Measurements from ENCODE around the gene FOCAD. TPM values are rescaled to one million over a fixed set of nuclear protein-coding genes. Genes with fewer than 3 reads are reported as not detected.
"Not testable (repeated sequence)": the region's sequence is repeated elsewhere in the genome, so short reads cannot be mapped to it uniquely, and the experiment has no call there.

The FOCAD gene
- polyA plus RNA-seq, 3 donors, result 6.6 to 8.0 (median 7.9) TPM

GRCh38 chr9:20974191-20974938 lies 290.3 kb downstream of the FOCAD start:
- 38 to 89% (median 45%) methylated on average over 2 of the region's 2 CpGs for WGBS, 3 donors
- not testable (repeated sequence) for H3K27ac ChIP-seq (ENCODE audit: low read depth, low read length)

GRCh38 chr9:20978249-20978648 lies 294.2 kb downstream of the FOCAD start:
- 81 to 91% (median 88%) methylated on average over 2 of the region's 2 CpGs for WGBS, 3 donors

GRCh38 chr9:20980832-20981455 lies 296.9 kb downstream of the FOCAD start:
- no peak overlapping the region for H3K27ac ChIP-seq (ENCODE audit: low read depth, low read length)
- WGBS, 3 donors, result 41 to 79% (median 45%) methylated on average over 3 of the region's 3 CpGs

More at GRCh38 chr9:20978249-20978648, 294.2 kb downstream of the FOCAD start:
- H3K27ac ChIP-seq (ENCODE audit: low read depth, low read length), result no peak overlapping the region

- 43 to 51% (median 50%) methylated on average over 2 of the region's 2 CpGs for WGBS, 3 donors
- H3K27ac ChIP-seq (ENCODE audit: low read depth, low read length), result no peak overlapping the region
Measured at GRCh38 chr9:20981486-20981885, 297.4 kb downstream of the FOCAD start.

- no peak overlapping the region for H3K27ac ChIP-seq (ENCODE audit: low read depth, low read length)
- WGBS, 3 donors, result 56 to 86% (median 57%) methylated on average over 3 of the region's 3 CpGs
Measured at GRCh38 chr9:20984506-20984905, 300.4 kb downstream of the FOCAD start.

- H3K27ac ChIP-seq (ENCODE audit: low read depth, low read length), result no peak overlapping the region
- 77 to 97% (median 94%) methylated on average over 6 of the region's 6 CpGs for WGBS, 3 donors
Measured at GRCh38 chr9:20985851-20986600, 302.0 kb downstream of the FOCAD start.

GRCh38 chr9:20987521-20987920 lies 303.5 kb downstream of the FOCAD start:
- no peak overlapping the region for H3K27ac ChIP-seq (ENCODE audit: low read depth, low read length)
- 74 to 98% (median 85%) methylated on average over 1 of the region's 1 CpG for WGBS, 3 donors

- WGBS, 3 donors, result 94 to 96% (median 95%) methylated on average over 3 of the region's 3 CpGs
- no peak overlapping the region for H3K27ac ChIP-seq (ENCODE audit: low read depth, low read length)
Measured at GRCh38 chr9:20988061-20988460, 304.0 kb downstream of the FOCAD start.

- 44 to 55% (median 45%) methylated on average over 3 of the region's 3 CpGs for WGBS, 3 donors
Measured at GRCh38 chr9:20988671-20989315, 304.7 kb downstream of the FOCAD start.

GRCh38 chr9:20989923-20990341 lies 305.9 kb downstream of the FOCAD start:
- no peak overlapping the region for H3K27ac ChIP-seq (ENCODE audit: low read depth, low read length)
- WGBS, 3 donors, result 52 to 81% (median 75%) methylated on average over 6 of the region's 6 CpGs

More at GRCh38 chr9:20988671-20989315, 304.7 kb downstream of the FOCAD start:
- H3K27ac ChIP-seq (ENCODE audit: low read depth, low read length), result no peak overlapping the region

- WGBS, 3 donors, result 60 to 98% (median 68%) methylated on average over 2 of the region's 2 CpGs
- H3K27ac ChIP-seq (ENCODE audit: low read depth, low read length), result no peak overlapping the region
Measured at GRCh38 chr9:20990867-20991266, 306.8 kb downstream of the FOCAD start.

- 73 to 84% (median 81%) methylated on average over 3 of the region's 3 CpGs for WGBS, 3 donors
- no peak overlapping the region for H3K27ac ChIP-seq (ENCODE audit: low read depth, low read length)
Measured at GRCh38 chr9:20994486-20994885, 310.4 kb downstream of the FOCAD start.

GRCh38 chr9:20995616-20996015 lies 311.6 kb downstream of the FOCAD start:
- H3K27ac ChIP-seq (ENCODE audit: low read depth, low read length), result no peak overlapping the region
- WGBS, 3 donors, result 57 to 87% (median 59%) methylated on average over 2 of the region's 2 CpGs

GRCh38 chr9:20996809-20997208 lies 312.8 kb downstream of the FOCAD start:
- WGBS, 3 donors, result 94 to 96% (median 96%) methylated on average over 2 of the region's 2 CpGs
- no peak overlapping the region for H3K27ac ChIP-seq (ENCODE audit: low read depth, low read length)

GRCh38 chr9:20997503-20998076 lies 313.5 kb downstream of the FOCAD start:
- no peak overlapping the region for H3K27ac ChIP-seq (ENCODE audit: low read depth, low read length)
- 80 to 90% (median 84%) methylated on average over 2 of the region's 2 CpGs for WGBS, 3 donors

GRCh38 chr9:21001581-21001980 lies 317.5 kb downstream of the FOCAD start:
- WGBS, 3 donors, result 15 to 48% (median 19%) methylated on average over 1 of the region's 1 CpG
- no peak overlapping the region for H3K27ac ChIP-seq (ENCODE audit: low read depth, low read length)

GRCh38 chr9:21002040-21002439 lies 318.0 kb downstream of the FOCAD start:
- 74 to 87% (median 80%) methylated on average over 2 of the region's 2 CpGs for WGBS, 3 donors
- no peak overlapping the region for H3K27ac ChIP-seq (ENCODE audit: low read depth, low read length)

- 70 to 74% (median 74%) methylated on average over 5 of the region's 5 CpGs for WGBS, 3 donors
- no peak overlapping the region for H3K27ac ChIP-seq (ENCODE audit: low read depth, low read length)
Measured at GRCh38 chr9:21015129-21015815, 331.2 kb downstream of the FOCAD start.
